ENCODE data around the gene OPHN1. TPM values are rescaled to one million over a fixed set of nuclear protein-coding genes. Genes with fewer than 3 reads are reported as not detected.
"Not testable (repeated sequence)": the region's sequence is repeated elsewhere in the genome, so short reads cannot be mapped to it uniquely, and the experiment has no call there.

The OPHN1 gene
- total RNA-seq, 1 donor from 2014 or later: 5.6 TPM

GRCh38 chrX:68403038-68403437, 30.3 kb downstream of the OPHN1 start:
- intact Hi-C loops (cut with DNase I): no loop called here
- no peaks in the 10 kb centered on the region for H3K27me3 ChIP-seq
- H3K36me3 ChIP-seq: no peaks in the 10 kb centered on the region
- H3K4me1 ChIP-seq: no peaks in the 10 kb centered on the region
- TF ChIP-seq CTCF (IDR thresholded peaks at IDR 0.05): no peak
- H3K9me3 ChIP-seq: no peaks in the 10 kb centered on the region
- no peak for DNase-seq (ENCODE audit: low spot score in 2 of 2)
- H3K4me3 ChIP-seq: no peak overlapping the region
- H3K27ac ChIP-seq: no peak overlapping the region

GRCh38 chrX:68402094-68402493, 31.2 kb downstream of the OPHN1 start:
- no peak overlapping the region for H3K4me3 ChIP-seq
- H3K27ac ChIP-seq: no peak overlapping the region
- intact Hi-C loops (cut with DNase I): no loop called here
- no peak for TF ChIP-seq CTCF (IDR thresholded peaks at IDR 0.05)
- H3K27me3 ChIP-seq: no peaks in the 10 kb centered on the region
- no peaks in the 10 kb centered on the region for H3K9me3 ChIP-seq
- H3K4me1 ChIP-seq: no peaks in the 10 kb centered on the region
- no peak for DNase-seq (ENCODE audit: low spot score in 2 of 2)
- H3K36me3 ChIP-seq: no peaks in the 10 kb centered on the region

GRCh38 chrX:68398291-68398690, 35.0 kb downstream of the OPHN1 start:
- Histone ChIP-seq H3K27ac (no peak overlapping the region), H3K36me3 (no peaks in the 10 kb centered on the region), H3K27me3 (no peaks in the 10 kb centered on the region), H3K4me3 (no peak overlapping the region), H3K9me3 (no peaks in the 10 kb centered on the region), H3K4me1 (no peaks in the 10 kb centered on the region)
- TF ChIP-seq CTCF (IDR thresholded peaks at IDR 0.05): no peak
- intact Hi-C loops (cut with DNase I): no loop called here
- no peak for DNase-seq (ENCODE audit: low spot score in 2 of 2)

- Histone ChIP-seq H3K27ac (no peak overlapping the region), H3K9me3 (no peaks in the 10 kb centered on the region), H3K4me1 (no peaks in the 10 kb centered on the region), H3K36me3 (no peaks in the 10 kb centered on the region), H3K27me3 (no peaks in the 10 kb centered on the region), H3K4me3 (no peak overlapping the region)
- no peak for TF ChIP-seq CTCF (IDR thresholded peaks at IDR 0.05)
- intact Hi-C loops (cut with DNase I): no loop called here
- no peak for DNase-seq (ENCODE audit: low spot score in 2 of 2)
Measured at GRCh38 chrX:68396953-68397352, 36.3 kb downstream of the OPHN1 start.

- H3K4me3 ChIP-seq; H3K36me3 ChIP-seq; H3K4me1 ChIP-seq; intact Hi-C loops (cut with DNase I); H3K27ac ChIP-seq; H3K9me3 ChIP-seq; DNase-seq (ENCODE audit: low spot score in 2 of 2); H3K27me3 ChIP-seq: not testable (repeated sequence)
Measured at GRCh38 chrX:68389419-68389960, 43.8 kb downstream of the OPHN1 start.

- no peaks in the 10 kb centered on the region for H3K27me3 ChIP-seq
- H3K4me1 ChIP-seq: no peaks in the 10 kb centered on the region
- H3K4me3 ChIP-seq: no peak overlapping the region
- intact Hi-C loops (cut with DNase I): no loop called here
- no peaks in the 10 kb centered on the region for H3K36me3 ChIP-seq
- DNase-seq (ENCODE audit: low spot score in 2 of 2): no peak
- no peak overlapping the region for H3K27ac ChIP-seq
- no peak for TF ChIP-seq CTCF (IDR thresholded peaks at IDR 0.05)
- H3K9me3 ChIP-seq: no peaks in the 10 kb centered on the region
Measured at GRCh38 chrX:68387776-68388175, 45.5 kb downstream of the OPHN1 start.
